Transverse colon (tissue), 4 donors: ENCODE measurements around the gene RGL3. TPM values are rescaled to one million over a fixed set of nuclear protein-coding genes. Genes with fewer than 3 reads are reported as not detected.
A peak's percentile ranks its signal among the peaks of the same experiment; 100 is the strongest.

ENCODE experiments used
- DNase-seq: peaks from one replicate; pipeline ENCODE4 v3.0.0-alpha.2; 2019
- H3K27ac ChIP-seq, 4 donors: fragments of 200-600 bp; sonication (generic); 2 replicates each; pipeline ENCODE4 v1.5.1; 2016 to 2018; ENCODE audit warnings: inconsistent platforms in 4 of 4
- H3K27me3 ChIP-seq: fragments of 200-600 bp; sonication (generic); 2 replicates; pipeline ENCODE4 v1.5.1; 2017; ENCODE audit warnings: inconsistent platforms
- H3K36me3 ChIP-seq, 4 donors: fragments of 200-600 bp; sonication (generic); 2 replicates each; pipeline ENCODE4 v1.5.1; 2017 to 2019; ENCODE audit warnings: inconsistent platforms in 4 of 4
- H3K4me1 ChIP-seq, 4 donors: fragments of 200-600 bp; sonication (generic); 2 replicates each; pipeline ENCODE4 v1.5.1; 2017 to 2020; ENCODE audit warnings: inconsistent platforms in 4 of 4
- H3K4me3 ChIP-seq, 4 donors: fragments of 200-600 bp; sonication (generic); 1 replicate in 1 of 4; 2 replicates in 3 of 4; pipeline versions ENCODE4 v1.5.1 to v1.6.1; 2017 to 2019; ENCODE audit warnings: inconsistent platforms in 4 of 4
- H3K9me3 ChIP-seq, 2 donors: fragments of 200-600 bp; sonication (generic); 2 replicates each; pipeline ENCODE4 v1.5.1; 2017 to 2019; ENCODE audit warnings: inconsistent platforms in 2 of 2
- EP300 ChIP-seq: sonication (generic); formaldehyde crosslinking; IDR thresholded peaks from one replicate; pipeline ENCODE4 v1.6.1; 2017; ENCODE audit warnings: antibody characterized with exemption, low read depth
- POLR2A ChIP-seq: fragments of 450-650 bp; IDR thresholded peaks from one replicate; pipeline ENCODE4 v1.6.1; 2016; ENCODE audit warnings: antibody characterized with exemption, mild to moderate bottlenecking, moderate library complexity
- POLR2AphosphoS5 ChIP-seq, 3 donors: sonication (generic); formaldehyde crosslinking; IDR thresholded peaks; one replicate each; pipeline ENCODE4 v1.6.1; 2016; ENCODE audit warnings: antibody characterized with exemption in 3 of 3
- WGBS, 2 donors: methylation state at CpG; one replicate each; pipeline ENCODE4 v1.1.5; 2018; ENCODE audit warnings: low coverage in 1 of 2; 5-methylcytosine and 5-hydroxymethylcytosine counted together
- in situ Hi-C, 4 donors: fragments of 200-750 bp; cut with MboI; loops; one replicate each; pipeline versions ENCODE4 v1.15.0 to v1.15.1; 2017; ENCODE audit warnings: low sequenced_read_pairs in 3 of 4, low pct_ligation_motif_present in 1 of 4, low pct_unique_long_range_greater_than_20kb in 1 of 4
- intact Hi-C: fragments of 100-400 bp; cut with DNase I; formaldehyde crosslinking; loops from one replicate; pipeline ENCODE4 v1.15.1; 2023; ENCODE audit warnings: low total_unique reads
- total RNA-seq, 4 donors: library from RNA; depleted of rRNA; stranded (reverse); fragments of >200 nt; gene quantifications; one replicate each; pipeline ENCODE4 v1.1.0, GENCODE V29; 2016
- TF ChIP-seq, protein P1 (sequence below), 5 experiments: fragments of 200-600 bp in 3 of 5; fragments of 450-650 bp in 2 of 5; sonication (generic) in 3 of 5; IDR thresholded peaks; 1 replicate in 2 of 5; 2 replicates in 3 of 5; pipeline ENCODE4 v1.5.1; 2016 to 2017; ENCODE audit warnings: antibody characterized with exemption in 5 of 5, inconsistent platforms in 3 of 5, mild to moderate bottlenecking in 2 of 5, moderate library complexity in 1 of 5

RGL3 gene
- total RNA-seq, 4 donors from 2014 or later: 6.7 to 78.9 (median 28.1) TPM

DNA sequence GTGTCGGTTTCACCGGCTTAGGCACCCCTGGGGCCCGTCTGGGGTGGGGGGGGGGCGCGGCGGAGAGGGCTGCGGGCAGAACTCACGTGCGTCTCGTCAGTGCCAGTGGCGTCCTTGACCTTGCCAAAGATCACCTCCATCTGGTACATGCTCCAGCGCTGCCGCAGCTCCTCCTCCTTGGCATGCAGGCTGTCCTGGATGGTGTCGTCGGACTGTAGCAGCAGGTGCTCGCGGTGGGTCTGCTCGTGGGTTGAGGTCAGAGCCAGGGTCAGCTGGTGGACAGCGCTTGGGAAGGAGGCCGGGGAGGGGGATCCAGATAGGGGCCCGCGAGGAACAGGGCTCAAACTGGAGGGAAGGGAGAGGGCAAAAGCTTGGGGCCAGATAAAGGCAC lies 4.7 kb upstream of the RGL3 start:
- Histone ChIP-seq H3K36me3 (no peaks in the 10 kb centered on the region), H3K9me3 (no peaks in the 10 kb centered on the region), H3K4me3 (no peak overlapping the region), H3K27me3 (peaks cover 55% of the 10 kb centered on the region), H3K27ac (no peak overlapping the region), H3K4me1 (peaks cover 4 to 43% (median 26%) of the 10 kb centered on the region in 4 donors)
- no peak for DNase-seq
- TF ChIP-seq POLR2A: no peak
- intact Hi-C loops (no loop called here), in situ Hi-C loops (no loop called here)
- 11% methylated on average over 21 of the region's 22 CpGs; no CpG with 5 or more reads in 1 of the 2 donors for WGBS, 2 donors

DNA sequence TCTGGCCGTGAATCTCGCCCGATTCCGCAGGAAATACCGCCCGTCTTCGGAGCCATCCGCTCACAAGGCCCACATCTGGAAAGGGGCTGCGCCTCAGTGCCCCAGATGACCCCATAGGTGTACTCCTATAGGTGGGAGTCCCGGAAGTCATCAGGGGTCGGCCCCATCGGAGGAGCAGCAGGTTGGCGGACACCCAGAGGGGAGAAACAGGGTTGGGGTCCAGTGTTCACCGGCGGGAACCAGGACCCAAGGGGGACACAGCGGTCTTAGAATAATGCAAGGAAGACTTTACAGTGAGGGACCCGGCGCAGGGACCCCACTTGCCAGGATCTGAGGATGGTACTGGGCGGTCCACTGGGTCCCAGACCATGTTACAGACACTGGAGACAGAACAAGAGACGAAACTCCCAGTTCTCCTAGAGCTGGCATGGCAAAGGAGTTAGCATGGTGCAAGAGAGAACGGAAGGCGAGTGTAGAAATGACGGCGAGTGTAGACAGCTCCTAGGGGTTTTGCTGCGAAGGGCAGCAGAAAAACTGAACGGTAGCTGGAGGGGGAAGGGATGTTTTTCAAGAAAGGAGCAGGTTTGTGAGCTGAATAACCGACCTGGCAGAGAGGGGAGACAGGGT lies 4.2 kb upstream of the RGL3 start:
- TF ChIP-seq POLR2A (no peak), EP300 (no peak), POLR2AphosphoS5 (IDR thresholded peaks at IDR 0.05) (no peak)
- TF ChIP-seq, protein P1, sequence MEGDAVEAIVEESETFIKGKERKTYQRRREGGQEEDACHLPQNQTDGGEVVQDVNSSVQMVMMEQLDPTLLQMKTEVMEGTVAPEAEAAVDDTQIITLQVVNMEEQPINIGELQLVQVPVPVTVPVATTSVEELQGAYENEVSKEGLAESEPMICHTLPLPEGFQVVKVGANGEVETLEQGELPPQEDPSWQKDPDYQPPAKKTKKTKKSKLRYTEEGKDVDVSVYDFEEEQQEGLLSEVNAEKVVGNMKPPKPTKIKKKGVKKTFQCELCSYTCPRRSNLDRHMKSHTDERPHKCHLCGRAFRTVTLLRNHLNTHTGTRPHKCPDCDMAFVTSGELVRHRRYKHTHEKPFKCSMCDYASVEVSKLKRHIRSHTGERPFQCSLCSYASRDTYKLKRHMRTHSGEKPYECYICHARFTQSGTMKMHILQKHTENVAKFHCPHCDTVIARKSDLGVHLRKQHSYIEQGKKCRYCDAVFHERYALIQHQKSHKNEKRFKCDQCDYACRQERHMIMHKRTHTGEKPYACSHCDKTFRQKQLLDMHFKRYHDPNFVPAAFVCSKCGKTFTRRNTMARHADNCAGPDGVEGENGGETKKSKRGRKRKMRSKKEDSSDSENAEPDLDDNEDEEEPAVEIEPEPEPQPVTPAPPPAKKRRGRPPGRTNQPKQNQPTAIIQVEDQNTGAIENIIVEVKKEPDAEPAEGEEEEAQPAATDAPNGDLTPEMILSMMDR (IDR thresholded peaks at IDR 0.05): no peak
- Histone ChIP-seq H3K27me3 (peaks cover 60% of the 10 kb centered on the region), H3K4me1 (peaks cover 9 to 48% (median 28%) of the 10 kb centered on the region in 4 donors), H3K9me3 (no peaks in the 10 kb centered on the region), H3K4me3 (no peak overlapping the region), H3K27ac (no peak overlapping the region), H3K36me3 (no peaks in the 10 kb centered on the region)
- intact Hi-C loops: no loop called here
- in situ Hi-C loops: no loop called here
- DNase-seq: no peak
- WGBS, 2 donors: 44% methylated on average over 5 to 27 of the region's 27 CpGs

DNA sequence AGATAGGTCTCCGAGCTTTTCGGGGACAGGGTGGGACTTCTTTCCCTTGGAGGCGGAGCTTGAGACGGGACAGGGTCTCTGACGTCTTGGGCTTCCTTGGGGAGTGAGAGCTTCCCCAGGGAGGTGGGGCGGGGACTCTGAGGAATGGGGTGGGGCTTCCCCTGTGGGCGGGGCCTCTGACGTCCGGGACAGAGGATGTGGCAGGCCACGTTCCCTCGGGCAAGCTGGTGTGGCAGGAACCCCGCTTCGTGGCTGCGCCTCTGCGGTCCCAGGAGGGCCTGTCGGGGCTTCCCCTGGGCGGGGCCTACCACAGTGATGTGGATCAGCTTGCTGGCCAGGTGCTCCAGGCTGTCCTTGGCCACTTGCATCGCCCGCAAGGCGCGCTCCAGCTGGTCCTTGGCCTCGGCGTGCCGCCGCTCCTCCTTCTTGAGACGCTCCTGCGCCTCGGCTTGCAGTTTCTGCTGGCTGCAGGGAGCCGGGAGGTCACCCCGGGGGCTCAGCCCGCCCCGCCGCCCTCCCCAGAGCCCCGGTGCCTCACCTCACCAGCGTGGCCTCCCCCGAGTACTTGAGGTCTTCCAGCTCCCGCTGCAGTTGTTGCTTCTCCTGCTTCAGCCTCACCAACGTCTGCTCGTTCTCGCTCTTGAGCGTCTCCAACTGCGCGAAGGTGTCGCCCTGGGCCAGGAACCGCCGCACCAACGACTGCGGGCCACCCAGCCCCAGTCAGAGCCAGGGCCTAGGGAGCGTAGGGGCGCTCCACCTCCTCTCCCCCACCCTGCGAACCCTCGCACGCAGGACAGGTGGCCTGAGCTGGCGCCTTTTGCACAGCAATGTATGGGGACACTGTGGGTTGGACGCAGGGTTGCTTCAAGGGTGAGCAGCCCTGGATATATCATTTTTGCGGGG lies 3.3 kb upstream of the RGL3 start:
- Histone ChIP-seq H3K4me1 (peaks cover 10 to 49% (median 29%) of the 10 kb centered on the region in 4 donors), H3K27ac (peak overlapping the region in 2 of 4 donors; percentile 32 to 34), H3K36me3 (no peaks in the 10 kb centered on the region), H3K4me3 (peak overlapping the region in 2 of 4 donors; percentile 25 to 34), H3K27me3 (peaks cover 67% of the 10 kb centered on the region), H3K9me3 (no peaks in the 10 kb centered on the region)
- 10% methylated on average over 31 of the region's 56 CpGs; no CpG with 5 or more reads in 1 of the 2 donors for WGBS, 2 donors
- in situ Hi-C loops: no loop called here
- DNase-seq: peak; percentile 87
- intact Hi-C loops: no loop called here
- TF ChIP-seq POLR2A: no peak
- no peak for TF ChIP-seq EP300
- TF ChIP-seq POLR2AphosphoS5 (IDR thresholded peaks at IDR 0.05): peak in 1 of 3 donors; percentile 24
- TF ChIP-seq, protein P1 (IDR thresholded peaks at IDR 0.05): no peak

DNA sequence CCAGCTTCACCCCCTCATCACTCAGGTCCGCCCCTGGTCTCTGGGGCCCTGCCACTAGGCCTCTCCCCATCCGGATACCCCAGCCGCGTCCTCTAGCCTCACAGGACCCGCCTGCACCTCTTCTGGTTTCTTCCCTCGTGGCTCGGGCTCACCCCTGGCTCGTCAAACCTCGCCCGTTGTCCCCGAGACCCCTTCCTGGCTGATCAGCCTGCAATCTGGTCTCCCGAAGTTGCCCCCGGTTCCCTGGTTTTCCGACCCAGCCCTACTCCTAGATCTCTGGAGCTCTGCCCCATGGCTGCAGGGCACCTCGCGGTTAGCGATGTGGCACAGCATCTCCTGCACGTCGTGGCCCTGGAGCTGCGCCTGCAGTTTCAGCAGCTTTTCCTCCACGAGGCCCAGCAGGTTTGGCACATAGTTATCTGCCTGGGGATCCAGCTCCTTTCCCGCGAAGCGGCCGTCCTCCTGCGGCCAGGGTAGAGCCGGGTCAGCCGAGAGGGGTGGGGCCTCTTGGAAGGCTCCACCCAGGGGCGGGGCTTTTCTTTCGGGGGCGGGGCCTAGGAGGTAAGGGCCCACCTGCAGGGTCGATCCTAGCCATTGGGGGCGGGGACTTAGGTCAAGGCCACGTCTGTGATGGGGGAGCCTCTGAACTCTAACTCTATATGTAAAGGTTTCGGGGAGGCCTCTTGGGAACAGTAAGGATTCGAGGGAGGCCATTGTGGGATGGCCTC lies 2.4 kb upstream of the RGL3 start:
- Histone ChIP-seq H3K27ac (peak overlapping the region in 3 of 4 donors; percentile 1 to 34 (median 32)), H3K9me3 (no peaks in the 10 kb centered on the region), H3K36me3 (no peaks in the 10 kb centered on the region), H3K4me3 (peak overlapping the region in 2 of 4 donors; percentile 25 to 39), H3K4me1 (peaks cover 10 to 49% (median 29%) of the 10 kb centered on the region in 4 donors), H3K27me3 (peaks cover 75% of the 10 kb centered on the region)
- intact Hi-C loops (no loop called here), in situ Hi-C loops (no loop called here)
- peak; percentile 63 for DNase-seq
- 28% methylated on average over 25 of the region's 36 CpGs; no CpG with 5 or more reads in 1 of the 2 donors for WGBS, 2 donors
- TF ChIP-seq POLR2AphosphoS5 (IDR thresholded peaks at IDR 0.05) (no peak), EP300 (no peak), POLR2A (no peak)
- TF ChIP-seq, protein P1 (IDR thresholded peaks at IDR 0.05): no peak
